Activated T-helper 2 cell treated with anti-CD3 and anti-CD28 coated beads, Interferon-gamma antibody, Interleukin-2, Interleukin-4, amounts not matched to agents 10 μg/mL and 5 μg/mL and 100 μg/mL, durations not matched to agents 14 hours and 24 hours and 36 hours (primary cell): ENCODE data around the gene CELF4. TPM values are rescaled to one million over a fixed set of nuclear protein-coding genes. Genes with fewer than 3 reads are reported as not detected.
A peak's percentile ranks its signal among the peaks of the same experiment; 100 is the strongest.

Experiments
- DNase-seq: peaks from one replicate; pipeline ENCODE4 v3.0.0; 2021; ENCODE audit warnings: low spot score
- H3K27ac Mint-ChIP-seq: one replicate; pipeline ENCODE4 v1.8.0; 2021; ENCODE audit warnings: mixed read lengths
- H3K27me3 Mint-ChIP-seq: one replicate; pipeline ENCODE4 v1.8.0; 2021; ENCODE audit warnings: low read depth, mixed read lengths
- H3K36me3 Mint-ChIP-seq: one replicate; pipeline ENCODE4 v1.8.0; 2021; ENCODE audit warnings: low read depth, mixed read lengths
- H3K4me1 Mint-ChIP-seq: one replicate; pipeline ENCODE4 v1.8.0; 2021; ENCODE audit warnings: low read depth, mixed read lengths
- H3K4me3 Mint-ChIP-seq: one replicate; pipeline ENCODE4 v1.8.0; 2021; ENCODE audit warnings: low read depth, mild to moderate bottlenecking, moderate library complexity, mixed read lengths
- H3K9me3 Mint-ChIP-seq: one replicate; pipeline ENCODE4 v1.8.0; 2021; ENCODE audit warnings: mixed read lengths
- intact Hi-C: fragments of 100-400 bp; cut with micrococcal nuclease; formaldehyde crosslinking; loops from one replicate; pipeline ENCODE4 v1.15.1; 2023
- total RNA-seq: library from RNA; stranded (reverse); gene quantifications from 2 replicates; pipeline ENCODE4 v1.2.3, GENCODE V29; 2022

Gene CELF4
- total RNA-seq, 1 donor from 2014 or later: not detected

GRCh38 chr18:37567061-37567993, 1.7 kb upstream of the CELF4 start:
- Mint-ChIP-seq H3K27me3 (peaks cover 57% of the 10 kb centered on the region), H3K4me1 (peaks cover 3% of the 10 kb centered on the region), H3K36me3 (no peaks in the 10 kb centered on the region), H3K27ac (no peak overlapping the region), H3K9me3 (no peaks in the 10 kb centered on the region), H3K4me3 (peak overlapping the region; percentile 13)
- DNase-seq: no peak
- intact Hi-C loops: loop anchor here (10.0 kb wide), 1 partner anchor 83 kb away; no protein-coding TSS in a partner anchor

- DNase-seq: no peak
- Mint-ChIP-seq H3K9me3 (no peaks in the 10 kb centered on the region), H3K4me1 (peaks cover 3% of the 10 kb centered on the region), H3K4me3 (no peak overlapping the region), H3K27ac (no peak overlapping the region), H3K36me3 (no peaks in the 10 kb centered on the region), H3K27me3 (peaks cover 60% of the 10 kb centered on the region)
- intact Hi-C loops: loop anchor here (10.0 kb wide), 1 partner anchor 82 kb away; no protein-coding TSS in a partner anchor
Measured at GRCh38 chr18:37566479-37567060, 972 bp upstream of the CELF4 start.

- H3K9me3 Mint-ChIP-seq: no peaks in the 10 kb centered on the region
- H3K36me3 Mint-ChIP-seq: no peaks in the 10 kb centered on the region
- peaks cover 3% of the 10 kb centered on the region for H3K4me1 Mint-ChIP-seq
- no peak overlapping the region for H3K4me3 Mint-ChIP-seq
- intact Hi-C loops: loop anchor here (10.0 kb wide), 1 partner anchor 81 kb away; no protein-coding TSS in a partner anchor
- H3K27me3 Mint-ChIP-seq: peaks cover 60% of the 10 kb centered on the region
- H3K27ac Mint-ChIP-seq: no peak overlapping the region
- DNase-seq: no peak
Measured at GRCh38 chr18:37565977-37566478, 430 bp upstream of the CELF4 start.

GRCh38 chr18:37564711-37565100, 892 bp downstream of the CELF4 start:
- Mint-ChIP-seq H3K4me3 (no peak overlapping the region), H3K27me3 (peaks cover 57% of the 10 kb centered on the region), H3K36me3 (no peaks in the 10 kb centered on the region), H3K9me3 (no peaks in the 10 kb centered on the region), H3K27ac (no peak overlapping the region), H3K4me1 (peaks cover 3% of the 10 kb centered on the region)
- intact Hi-C loops: loop anchor here (10.0 kb wide), 1 partner anchor 80 kb away; no protein-coding TSS in a partner anchor
- DNase-seq: no peak

- H3K4me1 Mint-ChIP-seq: peaks cover 3% of the 10 kb centered on the region
- no peaks in the 10 kb centered on the region for H3K9me3 Mint-ChIP-seq
- no peak overlapping the region for H3K27ac Mint-ChIP-seq
- DNase-seq: no peak
- no peaks in the 10 kb centered on the region for H3K36me3 Mint-ChIP-seq
- H3K4me3 Mint-ChIP-seq: no peak overlapping the region
- peaks cover 51% of the 10 kb centered on the region for H3K27me3 Mint-ChIP-seq
- intact Hi-C loops: loop anchor here (10.0 kb wide), 1 partner anchor 79 kb away; no protein-coding TSS in a partner anchor
Measured at GRCh38 chr18:37563931-37564392, 1.6 kb downstream of the CELF4 start.

GRCh38 chr18:37561986-37562385, 3.6 kb downstream of the CELF4 start:
- Mint-ChIP-seq H3K36me3 (no peaks in the 10 kb centered on the region), H3K4me1 (peaks cover 3% of the 10 kb centered on the region), H3K27me3 (peaks cover 37% of the 10 kb centered on the region), H3K9me3 (no peaks in the 10 kb centered on the region), H3K4me3 (no peak overlapping the region), H3K27ac (no peak overlapping the region)
- DNase-seq: no peak
- intact Hi-C loops: loop anchor here (10.0 kb wide), 1 partner anchor 77 kb away; no protein-coding TSS in a partner anchor

GRCh38 chr18:37560003-37560402, 5.6 kb downstream of the CELF4 start:
- intact Hi-C loops: loop anchor here (10.0 kb wide), 1 partner anchor 75 kb away; no protein-coding TSS in a partner anchor
- H3K4me3 Mint-ChIP-seq: no peak overlapping the region
- H3K27me3 Mint-ChIP-seq: peaks cover 23% of the 10 kb centered on the region
- no peak for DNase-seq
- no peaks in the 10 kb centered on the region for H3K9me3 Mint-ChIP-seq
- no peaks in the 10 kb centered on the region for H3K36me3 Mint-ChIP-seq
- no peak overlapping the region for H3K27ac Mint-ChIP-seq
- no peaks in the 10 kb centered on the region for H3K4me1 Mint-ChIP-seq

GRCh38 chr18:37559194-37559593, 6.4 kb downstream of the CELF4 start:
- intact Hi-C loops: no loop called here
- peaks cover 15% of the 10 kb centered on the region for H3K27me3 Mint-ChIP-seq
- H3K36me3 Mint-ChIP-seq: no peaks in the 10 kb centered on the region
- H3K4me3 Mint-ChIP-seq: no peak overlapping the region
- no peaks in the 10 kb centered on the region for H3K4me1 Mint-ChIP-seq
- no peak for DNase-seq
- no peaks in the 10 kb centered on the region for H3K9me3 Mint-ChIP-seq
- H3K27ac Mint-ChIP-seq: no peak overlapping the region

GRCh38 chr18:37554399-37554787, 11.2 kb downstream of the CELF4 start:
- intact Hi-C loops: no loop called here
- Mint-ChIP-seq H3K27ac (no peak overlapping the region), H3K4me1 (no peaks in the 10 kb centered on the region), H3K9me3 (no peaks in the 10 kb centered on the region), H3K4me3 (no peak overlapping the region), H3K27me3 (no peaks in the 10 kb centered on the region), H3K36me3 (no peaks in the 10 kb centered on the region)
- no peak for DNase-seq

GRCh38 chr18:37553633-37554398, 11.8 kb downstream of the CELF4 start:
- Mint-ChIP-seq H3K9me3 (no peaks in the 10 kb centered on the region), H3K27ac (no peak overlapping the region), H3K36me3 (no peaks in the 10 kb centered on the region), H3K4me3 (no peak overlapping the region), H3K27me3 (no peaks in the 10 kb centered on the region), H3K4me1 (no peaks in the 10 kb centered on the region)
- DNase-seq: no peak
- intact Hi-C loops: no loop called here

GRCh38 chr18:37552286-37552685, 13.3 kb downstream of the CELF4 start:
- no peak overlapping the region for H3K4me3 Mint-ChIP-seq
- DNase-seq: no peak
- no peaks in the 10 kb centered on the region for H3K4me1 Mint-ChIP-seq
- no peaks in the 10 kb centered on the region for H3K27me3 Mint-ChIP-seq
- H3K27ac Mint-ChIP-seq: no peak overlapping the region
- intact Hi-C loops: no loop called here
- H3K36me3 Mint-ChIP-seq: no peaks in the 10 kb centered on the region
- no peaks in the 10 kb centered on the region for H3K9me3 Mint-ChIP-seq

- H3K4me3 Mint-ChIP-seq: no peak overlapping the region
- no peaks in the 10 kb centered on the region for H3K4me1 Mint-ChIP-seq
- intact Hi-C loops: no loop called here
- no peaks in the 10 kb centered on the region for H3K9me3 Mint-ChIP-seq
- H3K36me3 Mint-ChIP-seq: no peaks in the 10 kb centered on the region
- no peak overlapping the region for H3K27ac Mint-ChIP-seq
- no peak for DNase-seq
- H3K27me3 Mint-ChIP-seq: no peaks in the 10 kb centered on the region
Measured at GRCh38 chr18:37551846-37552245, 13.8 kb downstream of the CELF4 start.
